MM.1S (cell line): Measurements from ENCODE around the gene ALPK3.

Experiments
- DNase-seq: peaks from one replicate; pipeline ENCODE4 v3.0.0-alpha.2; 2015
- H2AFZ ChIP-seq: fragments of 300-600 bp; sonication (generic); 2 replicates; pipeline ENCODE4 v1.6.0; 2016; ENCODE audit warnings: antibody characterized with exemption, low read length
- H3F3A ChIP-seq: fragments of 300-600 bp; sonication (generic); 2 replicates; pipeline ENCODE4 v1.6.1; 2016; ENCODE audit warnings: mild to moderate bottlenecking, antibody characterized with exemption, low read length, moderate library complexity, mixed read lengths; ENCODE audit not compliant: insufficient read depth
- H3K27ac ChIP-seq: fragments of 300-600 bp; sonication (generic); 2 replicates; pipeline ENCODE4 v1.5.1; 2016; ENCODE audit warnings: mild to moderate bottlenecking, low read length
- H3K27me3 ChIP-seq: fragments of 300-600 bp; sonication (generic); replicated peaks from 2 replicates; pipeline ENCODE4 v1.6.0; 2016; ENCODE audit warnings: low read length; ENCODE audit not compliant: insufficient read depth
- H3K36me3 ChIP-seq: fragments of 300-600 bp; sonication (generic); replicated peaks from 2 replicates; pipeline ENCODE4 v1.6.1; 2016; ENCODE audit warnings: mild to moderate bottlenecking, low read length, mixed read lengths; ENCODE audit not compliant: insufficient read depth
- H3K4me1 ChIP-seq: fragments of 300-600 bp; sonication (generic); 2 replicates; pipeline ENCODE4 v1.6.1; 2016; ENCODE audit warnings: low read length, mixed read lengths
- H3K4me2 ChIP-seq: fragments of 300-600 bp; sonication (generic); 2 replicates; pipeline ENCODE4 v1.6.0; 2016; ENCODE audit warnings: low read depth, low read length
- H3K4me3 ChIP-seq: fragments of 300-600 bp; sonication (generic); 2 replicates; pipeline ENCODE4 v1.5.1; 2016; ENCODE audit warnings: low read length, mixed read lengths
- H3K79me2 ChIP-seq: fragments of 300-600 bp; sonication (generic); 2 replicates; pipeline ENCODE4 v1.6.1; 2016; ENCODE audit warnings: mixed run types, low read length, mixed read lengths
- H3K9ac ChIP-seq: fragments of 300-600 bp; sonication (generic); 2 replicates; pipeline ENCODE4 v1.6.1; 2016; ENCODE audit warnings: low read length, mixed read lengths
- H3K9me2 ChIP-seq: fragments of 300-600 bp; sonication (generic); replicated peaks from 2 replicates; pipeline ENCODE4 v1.6.1; 2016; ENCODE audit warnings: mild to moderate bottlenecking, low read length, mixed read lengths; ENCODE audit not compliant: insufficient read depth
- H3K9me3 ChIP-seq: fragments of 300-600 bp; sonication (generic); replicated peaks from 2 replicates; pipeline ENCODE4 v1.6.1; 2016; ENCODE audit warnings: mild to moderate bottlenecking, low read length, mixed read lengths; ENCODE audit not compliant: insufficient read depth
- H4K20me1 ChIP-seq: fragments of 300-600 bp; sonication (generic); 2 replicates; pipeline ENCODE4 v1.6.1; 2016; ENCODE audit warnings: mild to moderate bottlenecking, low read length, moderate library complexity, mixed read lengths; ENCODE audit not compliant: insufficient read depth
- EZH2 ChIP-seq: fragments of 300-600 bp; sonication (generic); optimal IDR thresholded peaks from 2 replicates; pipeline ENCODE3; 2017; ENCODE audit warnings: low read depth, mild to moderate bottlenecking, antibody characterized with exemption, low read length, mixed read lengths
- EZH2phosphoT487 ChIP-seq: fragments of 300-600 bp; sonication (generic); IDR thresholded peaks from 2 replicates; pipeline ENCODE4 v1.6.1; 2018; ENCODE audit warnings: antibody characterized with exemption, low read length
- TF ChIP-seq, protein P1 (sequence below): fragments of 300-600 bp; sonication (generic); IDR thresholded peaks from 2 replicates; pipeline ENCODE4 v1.5.1; 2016; ENCODE audit warnings: antibody characterized with exemption, low read length, mixed read lengths

The ALPK3 gene

DNA sequence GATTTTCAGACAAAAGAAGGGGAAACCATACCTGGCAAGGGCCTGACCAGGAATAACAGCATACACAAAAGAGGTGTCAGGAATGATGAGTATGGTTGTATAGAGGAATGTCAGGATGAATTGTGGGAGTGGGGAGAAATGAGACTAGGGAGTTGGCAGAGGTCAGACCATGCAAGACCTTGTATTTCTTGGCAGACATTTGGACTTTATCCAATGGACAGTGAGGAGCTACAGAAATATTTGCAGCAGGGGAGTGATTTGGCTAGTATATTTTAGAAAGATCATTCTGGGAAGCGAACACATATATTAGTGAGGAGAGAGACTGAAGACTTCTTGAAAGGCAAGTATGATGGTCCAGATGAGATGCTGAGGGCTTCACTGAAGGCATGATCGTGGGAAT lies 25.4 kb upstream of the ALPK3 start:
- Histone ChIP-seq H3K9me2 (no peaks in the 10 kb centered on the region), H3K27ac (no peak overlapping the region), H3K27me3 (no peaks in the 10 kb centered on the region), H3K9me3 (no peaks in the 10 kb centered on the region), H4K20me1 (no peaks in the 10 kb centered on the region), H3F3A (no peaks in the 10 kb centered on the region), H2AFZ (no peak overlapping the region), H3K79me2 (peaks cover 61% of the 10 kb centered on the region), H3K9ac (no peak overlapping the region), H3K36me3 (peaks cover 6% of the 10 kb centered on the region; the same call in 1 of the 2 replicates), H3K4me1 (peaks cover 18% of the 10 kb centered on the region), H3K4me2 (no peak overlapping the region), H3K4me3 (no peak overlapping the region)
- DNase-seq = no peak
- TF ChIP-seq EZH2phosphoT487 = no peak
- TF ChIP-seq EZH2 = no peak
- TF ChIP-seq, protein P1, sequence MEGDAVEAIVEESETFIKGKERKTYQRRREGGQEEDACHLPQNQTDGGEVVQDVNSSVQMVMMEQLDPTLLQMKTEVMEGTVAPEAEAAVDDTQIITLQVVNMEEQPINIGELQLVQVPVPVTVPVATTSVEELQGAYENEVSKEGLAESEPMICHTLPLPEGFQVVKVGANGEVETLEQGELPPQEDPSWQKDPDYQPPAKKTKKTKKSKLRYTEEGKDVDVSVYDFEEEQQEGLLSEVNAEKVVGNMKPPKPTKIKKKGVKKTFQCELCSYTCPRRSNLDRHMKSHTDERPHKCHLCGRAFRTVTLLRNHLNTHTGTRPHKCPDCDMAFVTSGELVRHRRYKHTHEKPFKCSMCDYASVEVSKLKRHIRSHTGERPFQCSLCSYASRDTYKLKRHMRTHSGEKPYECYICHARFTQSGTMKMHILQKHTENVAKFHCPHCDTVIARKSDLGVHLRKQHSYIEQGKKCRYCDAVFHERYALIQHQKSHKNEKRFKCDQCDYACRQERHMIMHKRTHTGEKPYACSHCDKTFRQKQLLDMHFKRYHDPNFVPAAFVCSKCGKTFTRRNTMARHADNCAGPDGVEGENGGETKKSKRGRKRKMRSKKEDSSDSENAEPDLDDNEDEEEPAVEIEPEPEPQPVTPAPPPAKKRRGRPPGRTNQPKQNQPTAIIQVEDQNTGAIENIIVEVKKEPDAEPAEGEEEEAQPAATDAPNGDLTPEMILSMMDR = no peak

GRCh38 chr15:84793431-84794161 lies 23.6 kb upstream of the ALPK3 start:
- no peak overlapping the region for H3K4me3 ChIP-seq
- no peaks in the 10 kb centered on the region for H3K9me3 ChIP-seq
- H2AFZ ChIP-seq = no peak overlapping the region
- no peaks in the 10 kb centered on the region for H4K20me1 ChIP-seq
- H3K9me2 ChIP-seq = no peaks in the 10 kb centered on the region
- peaks cover 44% of the 10 kb centered on the region for H3K79me2 ChIP-seq
- H3K4me2 ChIP-seq = no peak overlapping the region
- no peaks in the 10 kb centered on the region for H3K27me3 ChIP-seq
- no peak overlapping the region for H3K9ac ChIP-seq
- peaks cover 6% of the 10 kb centered on the region; the same call in 1 of the 2 replicates for H3K36me3 ChIP-seq
- H3F3A ChIP-seq = no peaks in the 10 kb centered on the region
- TF ChIP-seq EZH2 = no peak
- TF ChIP-seq, protein P1 = no peak
- no peak for TF ChIP-seq EZH2phosphoT487
- DNase-seq = no peak
- peaks cover 2% of the 10 kb centered on the region; the same call in 1 of the 2 replicates for H3K4me1 ChIP-seq
- H3K27ac ChIP-seq = no peak overlapping the region

DNA sequence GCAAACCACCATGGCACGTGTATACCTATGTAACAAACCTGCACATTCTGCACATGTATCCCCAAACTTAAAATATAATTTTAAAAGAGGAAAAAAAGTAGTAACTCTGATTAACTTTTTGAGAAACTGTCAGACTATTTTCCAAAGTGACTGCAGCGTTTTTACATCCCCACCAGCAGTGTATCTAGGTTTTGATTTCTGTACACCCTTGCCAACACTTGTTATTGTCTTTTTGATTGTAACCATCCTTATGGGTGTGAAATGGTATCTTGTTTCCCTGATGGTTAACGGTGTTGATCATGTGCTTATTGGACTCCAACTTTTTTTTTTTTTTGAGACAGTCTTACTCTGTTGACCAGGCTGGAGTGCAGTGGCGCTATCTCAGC lies 23.0 kb upstream of the ALPK3 start:
- Histone ChIP-seq H3K4me2 (no peak overlapping the region), H3K27me3 (no peaks in the 10 kb centered on the region), H3K4me3 (no peak overlapping the region), H3F3A (no peaks in the 10 kb centered on the region), H3K27ac (no peak overlapping the region), H2AFZ (no peak overlapping the region), H3K9me2 (no peaks in the 10 kb centered on the region), H3K79me2 (peaks cover 38% of the 10 kb centered on the region), H3K9me3 (no peaks in the 10 kb centered on the region), H3K36me3 (peaks cover 6% of the 10 kb centered on the region; the same call in 1 of the 2 replicates), H4K20me1 (no peaks in the 10 kb centered on the region), H3K4me1 (no peaks in the 10 kb centered on the region), H3K9ac (no peak overlapping the region)
- TF ChIP-seq EZH2phosphoT487 (no peak), EZH2 (no peak)
- TF ChIP-seq, protein P1 = no peak
- no peak for DNase-seq
